GM12878 (cell line): ENCODE measurements around the gene CDKN1C.

Experiments used
- ATF2 ChIP-seq: IDR thresholded peaks from 2 replicates; pipeline ENCODE4 v1.6.1; 2012; ENCODE audit warnings: low read length, inconsistent platforms
- CEBPB ChIP-seq, 2 experiments: fragments of 150-350 bp in 1 of 2; IDR thresholded peaks; 2 replicates each; pipeline ENCODE4 v1.6.1; 2012 to 2014; ENCODE audit warnings: low read depth in 2 of 2, low read length in 2 of 2, borderline replicate concordance in 1 of 2, inconsistent platforms in 1 of 2
- CREB1 ChIP-seq: IDR thresholded peaks from 2 replicates; pipeline ENCODE4 v1.6.1; 2012; ENCODE audit warnings: low read depth, mild to moderate bottlenecking, inconsistent platforms
- CTCF ChIP-seq, 3 experiments: IDR thresholded peaks in 2 of 3; conservative IDR thresholded peaks in 1 of 3; 2 replicates each; pipeline ENCODE4 v1.5.1; 2011; ENCODE audit warnings: low read depth in 3 of 3, low read length in 3 of 3, mild to moderate bottlenecking in 3 of 3, control low read depth in 2 of 3, moderate library complexity in 2 of 3, inconsistent platforms in 1 of 3, mixed read lengths in 1 of 3; ENCODE audit not compliant: control insufficient read depth in 2 of 3, insufficient read depth in 1 of 3; ENCODE audit errors: extremely low read depth in 1 of 3
- EED ChIP-seq: sonication (generic); IDR thresholded peaks from 2 replicates; pipeline ENCODE4 v1.6.1; 2016; ENCODE audit warnings: antibody characterized with exemption, low read depth
- EZH2 ChIP-seq: IDR thresholded peaks from 2 replicates; pipeline ENCODE4 v1.6.1; 2012; ENCODE audit warnings: low read depth, mild to moderate bottlenecking, control low read depth, inconsistent platforms, low read length, borderline replicate concordance; ENCODE audit not compliant: control insufficient read depth
- JUND ChIP-seq: IDR thresholded peaks from 2 replicates; pipeline ENCODE4 v1.6.1; 2012; ENCODE audit warnings: low read depth, mild to moderate bottlenecking, low read length, improper control_type of control experiment, moderate library complexity
- NR2F1 ChIP-seq: fragments of 450-650 bp; conservative IDR thresholded peaks from 2 replicates; pipeline ENCODE4 v1.6.1; 2017; ENCODE audit warnings: mild to moderate bottlenecking
- POLR2A ChIP-seq: IDR thresholded peaks from 2 replicates; pipeline ENCODE4 v1.6.1; 2011; ENCODE audit warnings: low read depth, mild to moderate bottlenecking, low read length
- SIN3A ChIP-seq: IDR thresholded peaks from 2 replicates; pipeline ENCODE4 v1.6.1; 2012; ENCODE audit warnings: low read depth, low read length, improper control_type of control experiment
- SUZ12 ChIP-seq: fragments of 200-600 bp; sonication (generic); IDR thresholded peaks from one replicate; pipeline ENCODE4 v1.6.1; 2018; ENCODE audit warnings: antibody characterized with exemption, mild to moderate bottlenecking; ENCODE audit not compliant: unreplicated experiment
- TCF7 ChIP-seq: IDR thresholded peaks from 2 replicates; pipeline ENCODE4 v1.6.1; 2014; ENCODE audit warnings: antibody characterized with exemption, borderline replicate concordance
- YY1 ChIP-seq: IDR thresholded peaks from 2 replicates; pipeline ENCODE4 v1.6.1; 2011; ENCODE audit warnings: low read depth, mild to moderate bottlenecking, low read length

- TF ChIP-seq CEBPB (IDR thresholded peaks at IDR 0.05; ENCODE audit: borderline replicate concordance in 1 of 2, low read depth in 2 of 2, low read length in 2 of 2) (no peak), SUZ12 (no peak), JUND (no peak), CREB1 (no peak; the same call in 1 of the 2 replicates), SIN3A (no peak), POLR2A (no peak), CTCF (IDR thresholded peaks at IDR 0.05 in 2 of 3, conservative IDR thresholded peaks at IDR 0.05 in 1 of 3; ENCODE audit: control insufficient read depth in 2 of 3, extremely low read depth in 1 of 3, insufficient read depth in 1 of 3, low read depth in 3 of 3, low read length in 3 of 3) (peak; percentile 48 to 89 (median 86)), TCF7 (no peak), YY1 (0 out of 2 replicates have a peak, but pooled peaks have one; percentile 19), EZH2 (no peak), EED (no peak), ATF2 (no peak), NR2F1 (no peak; the same call in 1 of the 2 replicates)
These were observed 45.3 kb upstream of the CDKN1C start for GRCh38 chr11:2930704-2931419.
